HG02938 (cell line): ENCODE measurements around the gene UBL4A.

ENCODE experiments used
- ATAC-seq: cut with Tn5 transposase; IDR thresholded peaks from one replicate; pipeline ENCODE4 v1.9.1; 2021; ENCODE audit warnings: mild to moderate bottlenecking, moderate library complexity; ENCODE audit not compliant: unreplicated experiment

Gene UBL4A

GRCh38 chrX:154483325-154483724 lies 3.1 kb downstream of the UBL4A start:
- no peak for ATAC-seq

- ATAC-seq, result no peak
Observed at GRCh38 chrX:154482786-154483185, 3.6 kb downstream of the UBL4A start.

GRCh38 chrX:154481911-154482601 lies 4.4 kb downstream of the UBL4A start:
- no peak for ATAC-seq

- no peak for ATAC-seq
Observed at GRCh38 chrX:154481195-154481594, 5.2 kb downstream of the UBL4A start.

- peak; percentile 77 for ATAC-seq
Observed at GRCh38 chrX:154478728-154479622, 7.4 kb downstream of the UBL4A start, which contains the start of gene LAGE3. Gene LAGE3 (minus strand): TSS chrX:154479281. CDS start chrX:154478915, 366 bp downstream.

- no peak for ATAC-seq
Observed at GRCh38 chrX:154477891-154478477, 8.4 kb downstream of the UBL4A start.

GRCh38 chrX:154476821-154477220 lies 9.6 kb downstream of the UBL4A start:
- no peak for ATAC-seq

GRCh38 chrX:154473683-154474082 lies 12.7 kb downstream of the UBL4A start:
- no peak for ATAC-seq

- ATAC-seq, result no peak
Observed at GRCh38 chrX:154472685-154473632, 13.5 kb downstream of the UBL4A start.

GRCh38 chrX:154471839-154472684 lies 14.4 kb downstream of the UBL4A start:
- no peak for ATAC-seq

GRCh38 chrX:154470914-154471568 lies 15.4 kb downstream of the UBL4A start:
- no peak for ATAC-seq

GRCh38 chrX:154470434-154470833 lies 16.0 kb downstream of the UBL4A start:
- no peak for ATAC-seq

- ATAC-seq, result no peak
Observed at GRCh38 chrX:154469880-154470279, 16.5 kb downstream of the UBL4A start.

- no peak for ATAC-seq
Observed at GRCh38 chrX:154469114-154469513, 17.3 kb downstream of the UBL4A start.

- ATAC-seq, result no peak
Observed at GRCh38 chrX:154468217-154468616, 18.2 kb downstream of the UBL4A start.

GRCh38 chrX:154467556-154467955 lies 18.9 kb downstream of the UBL4A start:
- ATAC-seq, result no peak

- no peak for ATAC-seq
Observed at GRCh38 chrX:154466907-154467306, 19.5 kb downstream of the UBL4A start.

GRCh38 chrX:154466036-154466435 lies 20.4 kb downstream of the UBL4A start:
- ATAC-seq, result no peak

- ATAC-seq, result no peak
Observed at GRCh38 chrX:154465601-154466000, 20.8 kb downstream of the UBL4A start.
